DOHH2 (cell line): ENCODE results near the gene PTPN3.

ENCODE experiments used
- H3F3A ChIP-seq: fragments of 200-600 bp; sonication (generic), shearing (Covaris generic); 2 replicates; pipeline ENCODE4 v1.6.0; 2016; ENCODE audit warnings: antibody characterized with exemption, mild to moderate bottlenecking; ENCODE audit not compliant: control insufficient read depth, insufficient read depth
- H3K27ac ChIP-seq: fragments of 200-600 bp; sonication (generic); 2 replicates; pipeline ENCODE4 v1.5.1; 2014; ENCODE audit warnings: low read depth, mild to moderate bottlenecking, low read length, moderate library complexity
- H3K27me3 ChIP-seq: fragments of 200-600 bp; sonication (generic); 2 replicates; pipeline ENCODE4 v1.6.1; 2014; ENCODE audit warnings: mild to moderate bottlenecking, low read length, mixed read lengths; ENCODE audit not compliant: control insufficient read depth
- H3K36me3 ChIP-seq: fragments of 200-600 bp; sonication (generic); 2 replicates; pipeline ENCODE4 v1.6.1; 2014; ENCODE audit warnings: mild to moderate bottlenecking, low read length, moderate library complexity, mixed read lengths; ENCODE audit not compliant: control insufficient read depth
- H3K4me1 ChIP-seq: fragments of 200-600 bp; sonication (generic); 2 replicates; pipeline ENCODE4 v1.6.1; 2014; ENCODE audit warnings: mild to moderate bottlenecking, low read length, mixed read lengths; ENCODE audit not compliant: control insufficient read depth
- H3K4me2 ChIP-seq: fragments of 200-600 bp; sonication (generic); 2 replicates; pipeline ENCODE4 v1.6.0; 2014; ENCODE audit warnings: mild to moderate bottlenecking, low read length, moderate library complexity
- H3K4me3 ChIP-seq: fragments of 200-600 bp; sonication (generic); 2 replicates; pipeline ENCODE4 v1.5.1; 2014; ENCODE audit warnings: mild to moderate bottlenecking, low read length, mixed read lengths
- H3K79me2 ChIP-seq: fragments of 200-600 bp; sonication (generic); 2 replicates; pipeline ENCODE4 v1.6.1; 2014; ENCODE audit warnings: mild to moderate bottlenecking, low read length, mixed read lengths; ENCODE audit not compliant: control insufficient read depth
- H3K9me2 ChIP-seq: fragments of 200-600 bp; sonication (generic); replicated peaks from 2 replicates; pipeline ENCODE4 v1.6.1; 2014; ENCODE audit warnings: mild to moderate bottlenecking, low read length, mixed read lengths; ENCODE audit not compliant: control insufficient read depth
- H3K9me3 ChIP-seq: fragments of 200-600 bp; sonication (generic); 2 replicates; pipeline ENCODE4 v1.6.1; 2014; ENCODE audit warnings: antibody characterized with exemption, low read length, mixed read lengths; ENCODE audit not compliant: control insufficient read depth, insufficient read depth
- H4K20me1 ChIP-seq: fragments of 200-600 bp; sonication (generic); 2 replicates; pipeline ENCODE4 v1.6.0; 2014; ENCODE audit warnings: low read depth, mild to moderate bottlenecking, antibody characterized with exemption, low read length, moderate library complexity; ENCODE audit not compliant: control insufficient read depth, insufficient read depth
- EZH2phosphoT487 ChIP-seq: fragments of 200-600 bp; sonication (generic); IDR thresholded peaks from 2 replicates; pipeline ENCODE4 v1.6.1; 2017; ENCODE audit warnings: borderline replicate concordance, mild to moderate bottlenecking, antibody characterized with exemption, low read length, moderate library complexity, mixed read lengths
- TF ChIP-seq, protein P1 (sequence below): fragments of 200-600 bp; sonication (generic); IDR thresholded peaks from one replicate; pipeline ENCODE4 v1.5.1; 2014; ENCODE audit warnings: antibody characterized with exemption, mild to moderate bottlenecking, low read depth, low read length; ENCODE audit not compliant: poor library complexity, severe bottlenecking

Gene PTPN3

DNA sequence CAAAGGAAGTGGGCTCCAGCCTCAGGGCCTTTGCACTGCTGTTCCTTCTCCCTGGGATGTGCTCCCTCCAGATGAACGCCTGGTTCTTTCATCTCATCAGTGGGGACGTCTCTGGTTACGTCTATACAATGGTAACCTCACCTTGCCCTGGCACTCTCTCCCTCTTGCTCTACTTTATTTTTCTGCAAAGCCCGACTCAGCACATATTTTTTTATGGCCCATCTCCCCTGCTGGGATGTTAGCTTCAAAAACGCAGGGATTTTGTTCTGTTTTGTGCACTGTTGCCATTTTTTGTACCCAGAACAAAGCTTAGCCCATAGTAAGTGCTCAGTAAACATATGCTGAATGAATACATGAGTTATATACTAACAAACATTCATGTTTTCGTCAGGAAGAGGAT lies 37.5 kb downstream of the PTPN3 start:
- Histone ChIP-seq H3K9me2 (no peaks in the 10 kb centered on the region), H3K9me3 (no peaks in the 10 kb centered on the region), H3F3A (no peaks in the 10 kb centered on the region), H4K20me1 (no peaks in the 10 kb centered on the region), H3K79me2 (no peaks in the 10 kb centered on the region), H3K36me3 (no peaks in the 10 kb centered on the region), H3K27ac (no peak overlapping the region), H3K4me3 (no peak overlapping the region), H3K4me2 (no peak overlapping the region), H3K27me3 (peaks cover 5% of the 10 kb centered on the region; the same call in 1 of the 2 replicates), H3K4me1 (no peaks in the 10 kb centered on the region)
- TF ChIP-seq, protein P1, sequence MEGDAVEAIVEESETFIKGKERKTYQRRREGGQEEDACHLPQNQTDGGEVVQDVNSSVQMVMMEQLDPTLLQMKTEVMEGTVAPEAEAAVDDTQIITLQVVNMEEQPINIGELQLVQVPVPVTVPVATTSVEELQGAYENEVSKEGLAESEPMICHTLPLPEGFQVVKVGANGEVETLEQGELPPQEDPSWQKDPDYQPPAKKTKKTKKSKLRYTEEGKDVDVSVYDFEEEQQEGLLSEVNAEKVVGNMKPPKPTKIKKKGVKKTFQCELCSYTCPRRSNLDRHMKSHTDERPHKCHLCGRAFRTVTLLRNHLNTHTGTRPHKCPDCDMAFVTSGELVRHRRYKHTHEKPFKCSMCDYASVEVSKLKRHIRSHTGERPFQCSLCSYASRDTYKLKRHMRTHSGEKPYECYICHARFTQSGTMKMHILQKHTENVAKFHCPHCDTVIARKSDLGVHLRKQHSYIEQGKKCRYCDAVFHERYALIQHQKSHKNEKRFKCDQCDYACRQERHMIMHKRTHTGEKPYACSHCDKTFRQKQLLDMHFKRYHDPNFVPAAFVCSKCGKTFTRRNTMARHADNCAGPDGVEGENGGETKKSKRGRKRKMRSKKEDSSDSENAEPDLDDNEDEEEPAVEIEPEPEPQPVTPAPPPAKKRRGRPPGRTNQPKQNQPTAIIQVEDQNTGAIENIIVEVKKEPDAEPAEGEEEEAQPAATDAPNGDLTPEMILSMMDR, result no peak
- TF ChIP-seq EZH2phosphoT487, result no peak

DNA sequence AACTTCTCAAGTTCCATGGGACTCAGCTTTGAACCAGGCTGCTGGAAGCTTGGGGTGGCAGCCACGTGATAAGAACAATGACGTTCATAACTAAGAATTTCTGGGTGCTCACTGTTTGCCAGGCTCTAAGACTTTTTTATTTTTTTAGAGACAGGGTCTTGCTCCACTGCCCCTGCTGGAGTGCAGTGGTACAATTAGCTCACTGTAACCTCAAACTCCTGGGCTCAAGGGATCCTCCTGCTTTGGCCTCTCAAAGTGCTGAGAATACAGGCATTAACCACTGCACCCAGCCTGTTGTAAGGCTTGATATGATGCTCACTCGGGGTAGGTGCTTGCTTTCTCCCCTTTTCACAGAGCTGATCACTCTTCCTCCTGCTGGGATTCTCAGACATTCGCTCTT lies 38.7 kb downstream of the PTPN3 start:
- H4K20me1 ChIP-seq, result no peaks in the 10 kb centered on the region
- H3K4me3 ChIP-seq, result no peak overlapping the region
- H3K27ac ChIP-seq, result no peak overlapping the region
- H3F3A ChIP-seq, result no peaks in the 10 kb centered on the region
- peaks cover 5% of the 10 kb centered on the region; the same call in 1 of the 2 replicates for H3K27me3 ChIP-seq
- no peak for TF ChIP-seq EZH2phosphoT487
- TF ChIP-seq, protein P1, result no peak
- no peaks in the 10 kb centered on the region for H3K79me2 ChIP-seq
- H3K9me3 ChIP-seq, result no peaks in the 10 kb centered on the region
- H3K4me1 ChIP-seq, result no peaks in the 10 kb centered on the region
- no peaks in the 10 kb centered on the region for H3K36me3 ChIP-seq
- H3K9me2 ChIP-seq, result no peaks in the 10 kb centered on the region
- H3K4me2 ChIP-seq, result no peak overlapping the region

DNA sequence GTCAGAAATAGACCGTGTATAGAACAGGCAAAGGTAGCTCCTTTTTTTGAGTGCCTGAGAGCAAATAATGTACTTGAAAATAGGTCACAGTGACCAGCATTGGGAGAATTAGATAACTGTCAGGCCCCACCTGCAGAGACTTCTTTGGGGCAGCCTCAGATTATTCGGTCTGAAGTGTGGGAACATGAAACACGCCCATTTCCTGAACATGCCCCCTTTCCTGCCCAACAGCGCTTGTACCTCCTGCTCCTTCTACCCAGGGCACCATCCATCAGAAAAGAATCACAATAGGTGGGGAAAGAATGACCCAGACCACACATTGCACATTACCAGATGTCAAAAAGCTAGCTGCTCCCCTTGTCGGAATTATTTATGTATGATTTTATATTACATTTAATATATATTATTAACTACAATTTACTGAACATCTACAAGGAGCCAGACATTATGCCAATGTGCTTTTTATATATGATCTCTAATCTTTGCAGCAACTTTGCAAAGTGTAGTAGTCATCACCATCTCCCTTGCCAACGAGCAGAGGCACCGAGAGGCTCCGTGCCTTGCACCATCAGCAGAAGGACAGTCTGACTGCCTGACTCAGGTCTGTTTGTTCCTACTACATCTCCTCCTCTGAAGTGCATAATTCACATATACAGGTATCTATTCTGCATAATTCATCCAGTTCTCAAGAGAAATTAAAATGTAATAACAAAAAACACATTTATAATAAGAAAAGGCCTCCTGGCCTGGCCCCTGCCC lies 39.5 kb downstream of the PTPN3 start:
- H3K4me2 ChIP-seq, result no peak overlapping the region
- no peak overlapping the region for H3K27ac ChIP-seq
- H3K79me2 ChIP-seq, result no peaks in the 10 kb centered on the region
- no peaks in the 10 kb centered on the region for H3K27me3 ChIP-seq
- no peaks in the 10 kb centered on the region for H4K20me1 ChIP-seq
- no peak overlapping the region for H3K4me3 ChIP-seq
- H3F3A ChIP-seq, result no peaks in the 10 kb centered on the region
- TF ChIP-seq EZH2phosphoT487, result no peak
- TF ChIP-seq, protein P1, result no peak
- no peaks in the 10 kb centered on the region for H3K9me3 ChIP-seq
- H3K9me2 ChIP-seq, result no peaks in the 10 kb centered on the region
- H3K4me1 ChIP-seq, result no peaks in the 10 kb centered on the region
- no peaks in the 10 kb centered on the region for H3K36me3 ChIP-seq
